Fibroblast of the aortic adventitia (primary cell): ENCODE measurements around the gene IRAK1. TPM values are rescaled to one million over a fixed set of nuclear protein-coding genes. Genes with fewer than 3 reads are reported as not detected.

Experiments
- DNase-seq: peaks from one replicate; pipeline ENCODE4 v3.0.0-alpha.2; 2010; ENCODE audit warnings: low read depth
- H3K4me3 ChIP-seq: 2 replicates; pipeline ENCODE4 v1.5.1; 2011; ENCODE audit warnings: low read depth, mild to moderate bottlenecking, control low read depth, low read length, moderate library complexity
- CTCF ChIP-seq: IDR thresholded peaks from 2 replicates; pipeline ENCODE4 v1.5.1; 2011; ENCODE audit warnings: mild to moderate bottlenecking, low read length, control low read depth, inconsistent platforms; ENCODE audit not compliant: insufficient read depth
- total RNA-seq: library from RNA; depleted of rRNA; stranded (reverse); fragments of >200 nt; gene quantifications from 2 replicates; pipeline ENCODE4 v1.2.3, GENCODE V29; 2012; ENCODE audit warnings: low replicate concordance

IRAK1 gene
- total RNA-seq, 1 donor = 80.5 TPM

GRCh38 chrX:153992180-153992579 lies 27.5 kb downstream of the IRAK1 start:
- TF ChIP-seq CTCF = no peak
- DNase-seq = no peak
- H3K4me3 ChIP-seq = no peak overlapping the region

- no peak for TF ChIP-seq CTCF
- no peak for DNase-seq
- no peak overlapping the region for H3K4me3 ChIP-seq
Measured at GRCh38 chrX:153991013-153991580, 28.6 kb downstream of the IRAK1 start.

GRCh38 chrX:153989973-153990655 lies 29.6 kb downstream of the IRAK1 start:
- DNase-seq = no peak
- no peak for TF ChIP-seq CTCF

GRCh38 chrX:153988493-153988892 lies 31.2 kb downstream of the IRAK1 start:
- no peak for DNase-seq
- TF ChIP-seq CTCF = no peak
- no peak overlapping the region for H3K4me3 ChIP-seq

More at GRCh38 chrX:153989973-153990655, 29.6 kb downstream of the IRAK1 start:
- no peak overlapping the region for H3K4me3 ChIP-seq

- no peak for TF ChIP-seq CTCF
- no peak for DNase-seq
- H3K4me3 ChIP-seq = no peak overlapping the region
Measured at GRCh38 chrX:153984351-153985178, 35.1 kb downstream of the IRAK1 start.

GRCh38 chrX:153983321-153983801 lies 36.3 kb downstream of the IRAK1 start:
- no peak for TF ChIP-seq CTCF
- no peak overlapping the region for H3K4me3 ChIP-seq
- DNase-seq = no peak
